HL-60 (cell line): ENCODE results near the gene TTC8.

Experiments used
- CTCF ChIP-seq: IDR thresholded peaks from one replicate; pipeline ENCODE4 v1.5.1; 2011; ENCODE audit warnings: low read length, control low read depth, inconsistent platforms; ENCODE audit not compliant: insufficient read depth
- POLR2AphosphoS5 ChIP-seq: IDR thresholded peaks from 2 replicates; pipeline ENCODE4 v1.6.1; 2012; ENCODE audit warnings: low read depth
- REST ChIP-seq: IDR thresholded peaks from 2 replicates; pipeline ENCODE4 v1.6.1; 2012; ENCODE audit warnings: low read depth; ENCODE audit not compliant: insufficient replicate concordance
- SPI1 ChIP-seq: IDR thresholded peaks from 2 replicates; pipeline ENCODE4 v1.6.1; 2012; ENCODE audit warnings: low read depth, mild to moderate bottlenecking, borderline replicate concordance

GRCh38 chr14:88823968-88824313 lies 510 bp upstream of the TTC8 start:
- no peak for TF ChIP-seq CTCF
- no peak for TF ChIP-seq SPI1
- no peak for TF ChIP-seq REST
- no peak for TF ChIP-seq POLR2AphosphoS5
